HG03060 (cell line): Measurements from ENCODE around the gene TPRX2.
"Not testable (repeated sequence)": the region's sequence is repeated elsewhere in the genome, so short reads cannot be mapped to it uniquely, and the experiment has no call there.

Source experiments
- ATAC-seq: cut with Tn5 transposase; IDR thresholded peaks from one replicate; pipeline ENCODE4 v1.9.1; 2021; ENCODE audit warnings: low read depth, moderate number of reproducible peaks; ENCODE audit not compliant: unreplicated experiment

Gene TPRX2, protein sequence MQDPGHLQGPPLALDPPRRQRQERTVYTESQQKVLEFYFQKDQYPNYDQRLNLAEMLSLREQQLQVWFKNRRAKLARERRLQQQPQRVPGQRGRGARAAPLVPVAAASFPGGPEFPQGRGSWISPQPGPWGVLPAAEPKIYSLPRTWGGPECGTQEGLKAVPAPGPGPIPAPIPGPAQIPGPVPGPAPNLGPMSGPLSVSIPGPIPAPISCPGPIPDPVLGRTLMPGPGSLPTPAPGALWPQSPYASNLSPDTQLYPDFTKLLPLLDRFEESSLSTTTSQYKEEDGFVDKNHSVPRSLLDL

DNA sequence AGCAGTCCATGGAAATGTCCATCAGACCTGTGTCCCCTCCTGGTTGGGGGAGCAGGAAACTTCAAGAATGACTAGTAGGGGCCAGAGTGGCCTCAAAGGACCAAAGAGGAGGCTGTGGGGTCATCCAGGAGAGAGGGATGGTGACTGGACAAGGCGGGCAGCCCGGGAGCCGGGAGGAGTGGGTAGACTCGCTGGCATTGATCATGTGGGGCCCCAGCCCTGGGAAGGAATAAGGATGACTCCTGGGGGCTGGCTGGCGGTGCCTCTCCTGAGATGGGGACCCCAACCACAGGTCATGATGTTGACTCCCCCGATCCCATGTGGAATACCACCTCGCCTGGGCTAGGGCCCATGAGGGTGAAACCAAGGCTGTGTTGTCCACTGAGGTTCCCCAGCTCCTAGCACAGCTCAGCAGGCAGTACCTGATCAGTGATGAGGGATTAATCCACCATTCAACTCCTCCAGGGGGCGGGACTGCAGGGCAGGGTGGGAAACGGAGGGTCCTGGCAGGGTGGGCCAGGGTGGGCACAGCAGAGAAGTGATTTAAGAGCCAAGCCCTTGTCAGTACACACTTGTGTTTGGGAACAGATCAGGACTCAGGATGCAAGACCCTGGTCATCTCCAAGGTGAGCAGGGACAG is at the start of gene TPRX2:
TSS of gene TPRX2 (plus strand) at position 590 of the 640 bp plus-strand sequence. CDS start at position 602, 12 bp downstream.
- not testable (repeated sequence) for ATAC-seq

DNA sequence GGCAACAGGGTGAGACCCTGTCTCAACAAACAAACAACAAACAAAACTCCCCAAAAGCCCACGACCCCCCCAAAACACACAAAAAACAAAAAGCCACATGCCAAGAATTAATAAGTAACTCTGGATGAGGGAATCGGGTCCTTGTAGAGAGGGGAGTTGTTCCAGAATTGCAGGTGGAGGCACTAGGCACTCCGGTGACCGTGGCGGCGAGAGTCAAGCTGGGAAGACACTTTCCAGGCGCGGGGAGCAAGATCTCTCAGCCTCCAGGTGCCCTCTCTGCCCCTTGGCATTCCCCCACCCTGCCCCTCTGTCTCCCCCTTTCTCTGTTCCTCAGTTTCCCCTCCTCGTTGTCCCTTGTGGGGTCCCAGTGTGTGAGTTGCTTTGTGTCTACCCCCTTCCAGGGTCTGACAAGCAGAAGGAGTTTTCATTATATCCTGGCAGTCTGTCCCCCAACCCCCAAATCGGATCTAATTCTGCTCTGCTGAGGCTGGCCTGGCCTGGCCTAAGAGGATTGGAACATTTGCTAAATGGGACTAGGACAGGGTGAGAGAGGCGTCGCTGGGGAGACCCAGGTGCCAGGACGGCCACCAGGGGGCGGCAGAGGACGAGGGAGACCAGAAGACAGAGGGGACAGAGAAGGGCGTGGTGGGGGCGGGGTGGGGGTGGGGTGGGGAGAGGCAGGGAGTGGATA is 45.6 kb upstream of the TPRX2 start:
- no peak for ATAC-seq

DNA sequence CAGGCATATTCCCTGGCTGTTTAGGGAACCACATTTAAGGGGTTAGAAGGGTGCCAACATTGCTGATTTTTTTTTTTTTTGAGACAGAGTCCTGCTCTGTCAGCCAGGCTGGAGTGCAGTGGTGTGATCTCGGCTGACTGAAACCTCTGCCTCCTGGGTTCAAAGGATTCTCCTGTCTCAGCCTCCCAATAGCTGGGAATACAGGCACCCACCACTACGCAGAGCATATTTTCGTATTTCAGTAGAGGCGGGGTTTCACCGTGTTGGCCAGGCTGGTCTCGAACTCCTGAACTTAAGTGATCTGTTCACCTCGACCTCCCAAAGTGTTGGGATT is 45.1 kb upstream of the TPRX2 start:
- ATAC-seq, result no peak

DNA sequence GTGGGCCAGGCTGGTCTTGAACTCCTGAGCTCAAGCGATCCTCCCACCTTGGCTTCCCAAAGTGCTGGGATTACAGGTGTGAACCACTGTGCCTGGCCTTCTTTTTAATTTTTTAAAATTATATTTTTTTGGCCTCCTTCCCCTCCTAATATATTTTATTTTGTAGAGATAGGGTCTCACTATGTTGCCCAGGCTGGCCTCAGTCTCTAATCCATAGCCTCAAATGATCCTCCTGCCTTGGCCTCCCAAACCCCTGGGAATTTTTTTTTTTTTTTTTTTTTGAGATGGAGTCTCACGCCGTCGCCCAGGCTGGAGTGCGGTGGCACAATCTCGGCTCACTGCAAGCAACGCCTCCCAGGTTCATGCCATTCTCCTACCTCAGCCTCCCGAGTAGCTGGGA is 42.8 kb upstream of the TPRX2 start:
- not testable (repeated sequence) for ATAC-seq

DNA sequence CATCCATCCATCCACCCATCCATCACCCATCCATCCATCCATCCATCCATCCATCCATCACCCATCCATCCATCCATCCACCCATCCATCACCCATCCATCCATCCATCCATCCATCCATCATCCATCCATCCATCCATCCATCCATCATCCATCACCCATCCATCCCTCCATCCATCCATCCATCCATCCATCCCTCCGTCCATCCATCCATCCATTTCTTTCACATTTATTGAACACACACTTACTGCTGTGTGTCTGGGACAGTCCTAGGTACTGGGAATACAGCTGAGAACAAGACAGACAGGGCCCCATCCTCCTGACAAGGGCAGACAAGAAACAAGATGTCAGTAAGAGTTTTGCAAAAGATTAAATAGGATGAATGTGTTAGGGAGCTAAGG is 40.8 kb upstream of the TPRX2 start:
- not testable (repeated sequence) for ATAC-seq

DNA sequence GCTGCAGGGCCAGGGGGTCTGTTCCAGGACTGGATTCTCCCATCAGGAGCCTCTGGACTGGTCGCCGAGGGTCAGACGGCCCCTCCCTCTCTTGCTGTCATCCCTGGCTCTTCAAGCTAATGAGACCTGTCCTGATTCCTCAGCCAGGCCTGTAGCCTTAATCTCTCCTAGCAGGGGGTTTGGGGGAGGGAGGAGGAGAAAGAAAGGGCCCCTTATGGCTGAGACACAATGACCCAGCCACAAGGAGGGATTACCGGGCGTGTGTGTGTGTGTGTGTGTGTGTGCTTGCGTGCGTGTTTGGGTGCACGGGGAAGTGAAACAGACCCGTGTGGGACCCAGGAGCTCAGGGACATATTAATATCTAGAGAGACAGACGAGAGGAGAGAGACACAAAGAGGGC is 39.2 kb upstream of the TPRX2 start:
- no peak for ATAC-seq

DNA sequence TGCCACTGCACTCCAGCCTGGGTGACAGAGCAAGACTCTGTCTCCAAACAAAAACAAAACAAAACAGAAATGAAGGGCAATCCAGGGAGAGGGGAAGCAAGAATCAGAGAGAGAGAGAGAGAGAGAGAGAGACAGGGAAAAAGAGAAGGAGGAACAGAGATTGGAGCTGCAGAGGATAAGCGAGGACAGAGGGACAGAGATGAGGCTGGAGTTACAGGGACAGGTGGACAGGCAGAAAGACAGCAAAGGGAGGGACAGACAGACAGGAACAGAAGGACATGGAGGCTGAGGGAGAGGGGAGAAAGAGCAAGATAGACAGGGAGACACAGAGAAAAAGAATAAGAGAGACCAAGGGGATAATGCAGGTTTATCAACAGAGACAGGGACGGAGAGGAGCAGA is 38.6 kb upstream of the TPRX2 start:
- no peak for ATAC-seq

DNA sequence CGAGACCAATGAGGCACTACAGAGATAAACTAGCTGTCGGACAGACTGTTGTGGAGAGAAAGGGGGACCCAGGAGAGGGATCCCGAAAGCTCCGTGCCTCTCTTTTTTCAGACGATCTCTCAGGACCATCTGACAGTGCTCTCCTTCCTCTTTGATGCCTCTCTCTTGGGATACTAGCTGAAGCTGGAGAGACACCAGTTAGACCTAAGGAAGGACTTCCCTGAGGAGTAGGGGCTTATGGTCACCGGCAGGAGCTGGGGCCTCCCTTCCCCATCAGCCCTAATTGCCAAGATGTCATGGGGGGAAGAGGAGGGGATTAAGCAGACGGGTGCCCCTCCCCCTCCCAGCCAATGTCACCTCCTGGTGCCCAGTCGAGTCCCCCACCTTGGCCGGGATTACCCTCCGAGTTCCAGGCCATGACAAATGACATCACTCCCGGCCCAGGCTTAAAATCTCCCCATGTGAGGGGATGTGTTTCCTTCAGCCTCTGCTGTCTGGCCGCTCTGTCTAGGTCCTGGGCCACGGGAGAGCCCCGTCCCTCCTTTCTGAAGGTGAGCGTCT is 37.5 kb upstream of the TPRX2 start, which contains the start of gene CRX:
TSS of gene CRX (plus strand) at position 478 of the 561 bp plus-strand sequence. CDS start 12,507 bp downstream, outside the sequence.
- ATAC-seq, result no peak

DNA sequence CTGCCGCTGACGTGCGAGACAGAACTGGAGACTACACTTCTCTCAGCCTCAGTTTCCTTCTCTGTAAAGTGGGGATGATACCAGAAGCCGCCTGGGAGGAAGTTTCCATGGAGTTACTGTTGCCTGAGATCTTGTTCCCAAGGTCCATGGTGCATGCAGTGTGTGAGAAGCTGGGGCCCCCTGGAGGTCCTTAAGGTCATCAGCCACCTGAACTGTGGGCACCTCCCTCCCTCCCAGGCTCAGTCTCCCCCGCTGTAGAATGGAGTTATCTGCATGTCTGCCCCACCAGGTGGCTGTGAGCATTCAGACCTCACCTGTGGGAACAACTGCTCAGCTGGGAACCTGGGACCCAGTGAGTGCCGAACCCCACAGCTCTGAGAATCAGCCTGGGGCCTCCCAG is 34.6 kb upstream of the TPRX2 start:
- no peak for ATAC-seq

DNA sequence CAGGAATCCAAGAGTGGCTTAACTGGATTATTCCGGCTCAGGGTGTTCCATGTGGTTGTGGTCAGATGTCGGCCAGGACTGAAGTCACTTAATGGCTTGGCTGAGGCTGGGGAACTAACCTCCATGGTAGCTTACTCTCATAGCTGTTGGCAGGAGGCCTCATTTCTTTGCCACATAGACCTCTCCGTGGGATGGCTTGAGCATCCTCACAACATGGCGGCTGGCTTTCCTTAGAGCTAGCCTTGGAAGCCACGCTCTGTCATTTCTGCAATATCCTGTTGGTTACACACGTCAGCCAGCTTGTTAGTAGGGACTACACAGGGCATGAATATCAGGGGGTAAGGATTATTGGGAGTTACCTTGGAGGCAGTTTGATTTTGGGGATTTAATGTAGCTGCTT is 32.2 kb upstream of the TPRX2 start:
- no peak for ATAC-seq

DNA sequence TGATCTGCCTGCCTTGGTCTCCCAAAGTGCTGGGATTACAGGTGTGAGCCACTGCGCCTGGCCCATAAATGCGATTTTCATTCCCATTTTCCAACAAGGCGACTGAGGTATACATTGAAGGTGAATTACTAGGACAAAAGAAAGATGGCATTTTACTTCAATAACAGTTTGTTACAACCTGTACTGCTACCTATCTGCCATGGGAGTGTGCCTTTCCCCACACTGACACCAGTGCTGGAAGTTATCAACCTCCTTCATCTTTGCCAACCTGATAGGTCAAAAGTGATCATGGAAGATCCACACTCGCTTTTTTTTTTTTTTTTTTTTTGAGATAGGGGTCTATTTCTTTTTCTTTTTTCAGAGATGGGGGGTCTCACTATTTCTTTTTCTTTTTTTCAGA is 26.3 kb upstream of the TPRX2 start:
- no peak for ATAC-seq

DNA sequence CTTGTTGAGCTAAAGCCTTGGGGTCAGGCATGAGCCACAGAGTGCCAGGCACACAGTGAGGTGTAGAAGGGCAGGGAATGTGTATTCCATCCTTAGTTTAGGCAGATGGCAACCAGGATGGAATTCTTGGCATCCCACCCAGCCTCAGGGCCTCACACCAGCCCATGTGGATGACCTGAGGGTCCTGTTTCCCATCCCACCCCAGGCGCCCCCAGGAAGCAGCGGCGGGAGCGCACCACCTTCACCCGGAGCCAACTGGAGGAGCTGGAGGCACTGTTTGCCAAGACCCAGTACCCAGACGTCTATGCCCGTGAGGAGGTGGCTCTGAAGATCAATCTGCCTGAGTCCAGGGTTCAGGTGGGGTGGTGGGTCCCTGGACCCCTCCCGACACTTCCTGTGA is 23.0 kb upstream of the TPRX2 start:
- ATAC-seq, result no peak

DNA sequence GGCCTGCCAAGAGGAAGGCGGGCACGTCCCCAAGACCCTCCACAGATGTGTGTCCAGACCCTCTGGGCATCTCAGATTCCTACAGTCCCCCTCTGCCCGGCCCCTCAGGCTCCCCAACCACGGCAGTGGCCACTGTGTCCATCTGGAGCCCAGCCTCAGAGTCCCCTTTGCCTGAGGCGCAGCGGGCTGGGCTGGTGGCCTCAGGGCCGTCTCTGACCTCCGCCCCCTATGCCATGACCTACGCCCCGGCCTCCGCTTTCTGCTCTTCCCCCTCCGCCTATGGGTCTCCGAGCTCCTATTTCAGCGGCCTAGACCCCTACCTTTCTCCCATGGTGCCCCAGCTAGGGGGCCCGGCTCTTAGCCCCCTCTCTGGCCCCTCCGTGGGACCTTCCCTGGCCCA is 19.6 kb upstream of the TPRX2 start:
- no peak for ATAC-seq

DNA sequence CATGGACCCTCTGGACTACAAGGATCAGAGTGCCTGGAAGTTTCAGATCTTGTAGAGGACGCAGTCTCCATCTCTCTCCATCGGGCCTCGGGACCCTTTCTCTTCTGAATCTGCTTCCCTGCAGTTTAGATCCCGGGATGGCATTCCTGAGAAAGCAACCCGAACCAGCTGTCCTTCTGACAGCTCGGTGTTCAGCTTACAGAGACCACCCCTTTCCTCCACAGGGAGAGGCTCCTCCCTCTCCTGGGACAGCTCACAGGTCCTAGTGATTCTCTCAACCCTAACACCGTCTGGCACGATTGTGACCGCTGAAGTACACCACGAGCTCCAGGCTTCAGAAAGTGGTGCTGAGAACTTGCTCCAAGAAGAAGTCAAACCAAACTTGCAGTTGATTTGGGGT is 19.1 kb upstream of the TPRX2 start:
- ATAC-seq, result no peak

DNA sequence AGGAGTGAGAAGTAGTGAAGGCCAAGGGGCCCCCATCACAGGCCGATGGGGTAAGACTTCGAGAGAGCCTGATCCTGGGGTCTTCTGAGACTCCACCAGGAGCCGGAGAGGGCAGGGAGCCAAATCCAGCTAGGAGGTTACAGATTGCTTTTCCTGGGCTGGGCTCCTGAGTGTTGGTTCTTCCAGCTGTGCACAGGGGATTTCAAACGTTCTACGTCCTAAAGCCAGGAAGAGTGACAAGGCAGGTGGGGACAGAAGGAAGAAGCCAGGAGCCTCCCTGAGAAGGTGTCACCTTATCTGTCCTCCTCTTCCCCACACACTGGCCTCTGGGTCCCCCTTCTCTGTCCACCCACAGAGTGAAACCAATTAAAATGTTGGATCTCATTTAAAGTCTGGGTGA is 16.1 kb upstream of the TPRX2 start:
- ATAC-seq, result no peak

DNA sequence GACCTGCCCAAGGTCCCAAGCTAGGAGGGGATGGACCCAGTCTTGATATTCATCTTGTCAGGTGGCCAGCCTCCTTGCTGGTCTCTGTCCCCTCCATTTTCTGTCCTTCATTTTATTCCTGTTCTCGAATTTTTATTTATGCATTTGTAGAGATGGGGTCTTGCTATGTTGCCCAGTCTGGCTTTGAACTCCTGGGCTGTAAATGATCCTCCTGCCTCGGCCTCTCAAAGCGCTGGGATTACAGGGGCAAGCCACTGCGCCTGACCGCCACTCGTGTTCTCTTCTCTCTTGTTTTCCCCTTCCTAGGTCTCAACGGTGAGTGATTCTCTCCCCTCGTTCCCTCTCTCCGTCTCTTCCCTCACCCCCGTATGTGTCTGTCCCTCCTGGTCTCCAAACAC is 10.6 kb upstream of the TPRX2 start:
- no peak for ATAC-seq

DNA sequence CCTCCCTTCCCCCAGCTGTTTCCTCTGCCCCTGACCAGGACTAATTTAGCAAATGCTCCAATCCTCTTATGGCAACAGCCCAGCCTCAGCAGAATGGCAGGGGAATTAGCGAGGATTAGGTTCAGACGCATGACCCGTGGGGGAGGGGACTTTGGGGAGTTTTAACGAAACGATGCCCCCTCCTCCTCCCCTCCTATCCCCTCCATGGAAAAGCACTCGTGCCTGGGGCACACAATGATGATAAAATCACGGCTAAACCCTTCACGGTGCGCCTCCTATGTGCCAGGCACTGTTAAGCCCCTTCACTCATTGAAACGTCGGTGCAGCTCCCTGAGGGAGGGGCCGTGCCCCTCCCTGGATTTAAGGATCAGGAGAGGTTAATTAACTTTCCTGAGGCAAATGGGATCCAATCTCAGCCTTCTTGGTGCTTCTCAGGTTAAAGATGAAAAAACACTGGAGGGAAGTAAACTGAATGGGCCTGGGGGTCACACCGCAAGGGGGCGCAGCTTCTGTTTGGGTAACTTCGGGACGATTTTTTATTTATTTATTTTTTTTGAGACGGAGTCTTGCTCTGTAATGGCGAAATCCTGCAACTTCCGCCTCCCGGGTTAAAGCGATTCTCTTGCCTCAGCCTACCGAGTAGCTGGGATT is 10.1 kb upstream of the TPRX2 start:
- ATAC-seq, result no peak

DNA sequence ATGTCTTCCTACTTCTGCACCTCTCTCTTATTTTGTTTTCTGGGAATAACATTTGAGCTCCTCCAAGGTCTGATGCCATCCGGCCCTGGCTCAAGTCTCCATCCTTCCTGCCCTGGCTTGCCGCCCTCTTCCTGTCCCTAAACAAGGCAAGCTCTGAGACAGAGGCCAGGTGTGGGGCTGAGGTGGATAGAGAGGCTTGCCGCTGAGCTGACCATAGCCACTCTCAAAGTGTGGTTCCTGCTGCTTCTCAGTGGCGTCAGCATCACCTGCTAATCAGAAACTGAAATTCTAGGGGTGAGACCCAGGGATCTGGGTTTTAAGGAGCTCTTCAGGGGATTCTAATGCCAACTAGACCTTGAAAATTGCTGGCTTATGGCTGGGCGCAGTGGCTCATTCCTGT is 6.0 kb upstream of the TPRX2 start:
- ATAC-seq, result no peak

DNA sequence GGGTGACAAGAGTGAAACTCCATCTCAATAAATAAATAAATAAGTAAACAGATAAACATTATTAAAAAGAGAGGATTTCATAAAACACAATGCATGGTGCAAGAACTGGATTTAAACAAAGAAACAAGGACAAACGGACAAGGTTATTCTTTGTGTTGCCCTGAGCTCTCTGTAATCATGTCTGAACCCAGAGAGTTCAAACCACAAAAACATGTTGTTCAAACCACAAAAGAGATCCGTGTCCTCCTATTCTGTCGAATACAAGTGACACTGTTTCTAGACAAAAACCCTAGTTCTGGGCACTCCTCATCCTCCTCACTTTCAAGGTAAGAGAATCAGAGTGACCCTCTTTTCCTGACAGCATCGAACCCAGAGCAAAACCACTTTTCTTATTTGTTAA is 4.6 kb upstream of the TPRX2 start:
- ATAC-seq, result no peak

DNA sequence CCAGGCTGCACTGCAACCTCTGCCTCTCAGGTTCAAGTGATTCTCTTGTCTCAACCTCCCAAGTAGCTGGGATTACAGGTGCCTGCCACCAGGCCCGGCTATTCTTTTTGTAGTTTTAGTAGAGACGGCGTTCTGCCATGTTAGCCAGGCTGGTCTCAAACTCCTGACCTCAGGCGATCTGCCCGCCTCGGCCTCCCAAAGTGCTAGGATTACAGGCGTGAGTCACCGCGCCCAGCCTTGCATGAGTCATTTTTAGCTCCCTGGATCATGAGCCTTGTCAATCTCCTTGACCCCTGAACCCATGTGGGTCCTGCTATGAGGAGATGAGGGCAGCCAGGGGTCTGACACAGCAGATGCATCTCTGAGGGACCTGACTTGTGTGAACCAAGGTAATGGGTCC is 804 bp upstream of the TPRX2 start:
- not testable (repeated sequence) for ATAC-seq

DNA sequence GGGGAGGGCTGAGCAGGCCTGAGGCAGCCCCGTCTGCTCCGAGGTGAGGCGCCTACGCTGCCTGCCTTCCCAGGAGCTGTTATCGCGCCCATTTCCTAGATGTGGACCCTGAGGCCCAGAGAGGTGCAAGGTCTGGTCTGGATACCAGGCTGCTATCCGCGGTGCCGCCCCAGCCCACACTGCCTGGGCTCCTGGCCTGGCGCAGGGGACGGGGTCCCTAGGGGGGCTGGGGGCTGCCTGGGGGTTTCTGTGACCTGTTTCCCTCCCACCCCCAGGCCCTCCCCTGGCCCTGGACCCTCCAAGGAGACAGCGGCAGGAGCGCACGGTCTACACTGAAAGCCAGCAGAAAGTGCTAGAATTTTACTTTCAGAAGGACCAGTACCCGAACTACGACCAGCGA is 803 bp downstream of the TPRX2 start:
- not testable (repeated sequence) for ATAC-seq
